ENCODE data around the gene HNRNPL. TPM values are rescaled to one million over a fixed set of nuclear protein-coding genes. Genes with fewer than 3 reads are reported as not detected.

Gene HNRNPL
- total RNA-seq, 1 experiment from 2014 or later, result 710 TPM

GRCh38 chr19:38849147-38849859 is 483 bp downstream of the HNRNPL start:
- Mint-ChIP-seq H3K4me3 (peak overlapping the region; percentile 92 to 95), H3K27ac (peak overlapping the region; percentile 99 to 100 (median 100)), H3K27me3 (ENCODE audit: low read depth) (peaks cover 3% of the 10 kb centered on the region; the same call in 1 of the 2 replicates), H3K36me3 (ENCODE audit: insufficient read depth in 1 of 3, low read depth in 3 of 3) (peaks cover 44 to 48% (median 48%) of the 10 kb centered on the region in 3 experiments), H3K9me3 (peaks cover 3 to 5% of the 10 kb centered on the region in 2 experiments; a peak in 2 of 5 replicates), H3K4me1 (peaks cover 34 to 40% of the 10 kb centered on the region in 2 experiments)
- no peak overlapping the region for H4K5ac ChIP-seq (ENCODE audit: insufficient read length, low read depth, low read length)
- H3K4me1 ChIP-seq (ENCODE audit: insufficient read depth, low read length), result no peaks in the 10 kb centered on the region
- no peak overlapping the region for H2BK120ac ChIP-seq (ENCODE audit: low read depth, low read length, poor library complexity, severe bottlenecking)
- H4K8ac ChIP-seq (replicated peaks; ENCODE audit: insufficient read length, low read depth, low read length), result no peak overlapping the region
- DNase-seq, result peak; percentile 89
- H2AFZ ChIP-seq (ENCODE audit: low read length), result no peak overlapping the region
- no peak overlapping the region for H4K91ac ChIP-seq (ENCODE audit: insufficient read length, low read depth, low read length)
- TF ChIP-seq CTCF (conservative IDR thresholded peaks at IDR 0.05), result no peak
- H3K9me3 ChIP-seq (ENCODE audit: control insufficient read depth, low read depth, low read length), result no peaks in the 10 kb centered on the region
- peak overlapping the region; percentile 96 for H3K9ac ChIP-seq (ENCODE audit: extremely low read depth, insufficient read length, low read length)
- no peaks in the 10 kb centered on the region for H3K27me3 ChIP-seq (ENCODE audit: insufficient read depth, low read length)
- peak overlapping the region; percentile 81 for H3K18ac ChIP-seq (ENCODE audit: insufficient read length, low read depth, low read length)
- no peak overlapping the region for H3K56ac ChIP-seq (ENCODE audit: insufficient read length, low read depth, low read length)
- peak overlapping the region; percentile 36 for H3K27ac ChIP-seq (ENCODE audit: insufficient read length, low read depth, low read length)
- H3K14ac ChIP-seq (ENCODE audit: insufficient read depth, low read length), result peak overlapping the region; percentile 88
- peaks cover 4% of the 10 kb centered on the region for H4K20me1 ChIP-seq (ENCODE audit: control insufficient read depth, insufficient read depth, insufficient read length)
- H2BK15ac ChIP-seq (ENCODE audit: low read depth, low read length), result no peak overlapping the region
- no CpG with 5 or more reads among the region's 76 CpGs for WGBS (ENCODE audit: extremely low coverage, insufficient read length, low lambda C conversion rate)
- H2AK5ac ChIP-seq (ENCODE audit: insufficient read length, low read length), result no peak overlapping the region
- peaks cover 26% of the 10 kb centered on the region for H3K23me2 ChIP-seq (ENCODE audit: insufficient read length, low read depth, low read length, poor library complexity, severe bottlenecking)
- H3K23ac ChIP-seq (ENCODE audit: insufficient read length, low read depth, low read length), result no peak overlapping the region
- H2BK20ac ChIP-seq (ENCODE audit: low read depth, low read length, poor library complexity, severe bottlenecking), result no peak overlapping the region
- H2BK5ac ChIP-seq (ENCODE audit: insufficient read length, low read length), result no peak overlapping the region
- H2BK12ac ChIP-seq (ENCODE audit: insufficient read length, low read depth, low read length), result no peak overlapping the region
- H3T11ph ChIP-seq (ENCODE audit: low read length), result no peak overlapping the region
- H3K79me2 ChIP-seq (ENCODE audit: insufficient read depth, low read length), result peaks cover 18% of the 10 kb centered on the region
- peak overlapping the region; percentile 87 for H3K4me2 ChIP-seq (ENCODE audit: insufficient read depth, insufficient read length, low read length)
- H3K4ac ChIP-seq (ENCODE audit: low read depth, low read length), result peak overlapping the region; percentile 29; the same call in 1 of the 2 replicates
- H3K79me1 ChIP-seq (ENCODE audit: insufficient read depth, low read depth, low read length, poor library complexity, severe bottlenecking), result peaks cover 8% of the 10 kb centered on the region
